Uterus (tissue), 4 donors: ENCODE data around the gene VAV3. TPM values are rescaled to one million over a fixed set of nuclear protein-coding genes. Genes with fewer than 3 reads are reported as not detected.

Experiments
- DNase-seq, 2 donors: peaks; one replicate each; pipeline ENCODE4 v3.0.0-alpha.2; 2019 to 2020
- H3K27ac ChIP-seq, 2 donors: fragments of 200-600 bp; sonication (generic); 1 replicate in 1 of 2; 2 replicates in 1 of 2; pipeline ENCODE4 v1.5.1; 2016 to 2018
- H3K27me3 ChIP-seq, 2 donors: fragments of 200-600 bp; sonication (generic); one replicate each; pipeline ENCODE4 v1.5.1; 2018 to 2019; ENCODE audit warnings: control low read depth in 1 of 2
- H3K36me3 ChIP-seq, 2 donors: fragments of 200-600 bp; sonication (generic); one replicate each; pipeline ENCODE4 v1.5.1; 2019; ENCODE audit warnings: control low read depth in 1 of 2
- H3K4me1 ChIP-seq, 2 donors: fragments of 200-600 bp; sonication (generic); one replicate each; pipeline ENCODE4 v1.5.1; 2018 to 2019; ENCODE audit warnings: control low read depth in 1 of 2
- H3K4me3 ChIP-seq, 2 donors: fragments of 200-600 bp; sonication (generic); 1 replicate in 1 of 2; 2 replicates in 1 of 2; pipeline ENCODE4 v1.5.1; 2018 to 2019; ENCODE audit warnings: mild to moderate bottlenecking in 1 of 2
- H3K9me3 ChIP-seq, 2 donors: fragments of 200-600 bp; sonication (generic); one replicate each; pipeline ENCODE4 v1.5.1; 2019; ENCODE audit warnings: control low read depth in 1 of 2
- CTCF ChIP-seq, 4 experiments: fragments of 200-600 bp in 2 of 4; fragments of 450-650 bp in 2 of 4; sonication (generic) in 2 of 4; IDR thresholded peaks; one replicate each; pipeline ENCODE4 v1.5.1; 2016 to 2019; ENCODE audit warnings: antibody characterized with exemption in 4 of 4, mild to moderate bottlenecking in 2 of 4, moderate library complexity in 1 of 4
- POLR2A ChIP-seq, 2 donors: fragments of 450-650 bp; IDR thresholded peaks; one replicate each; pipeline ENCODE4 v1.6.1; 2016; ENCODE audit warnings: antibody characterized with exemption in 2 of 2, mild to moderate bottlenecking in 1 of 2, moderate library complexity in 1 of 2
- intact Hi-C: fragments of 100-400 bp; cut with DNase I; formaldehyde crosslinking; loops from one replicate; pipeline ENCODE4 v1.15.1; 2023; ENCODE audit warnings: low total_unique reads
- total RNA-seq, 4 donors: library from RNA; depleted of rRNA in 3 of 4; stranded (reverse); fragments of >200 nt in 3 of 4; gene quantifications; one replicate each; pipeline versions ENCODE4 v1.1.0 to v1.2.4, GENCODE V29; 2014 to 2023
- donor health status: DM: yes; HTN: yes; CAD: no.

VAV3 gene
- total RNA-seq, 4 donors from 2014 or later = 0.88 to 22.5 (median 8.6) TPM

- no peak overlapping the region for H3K27ac ChIP-seq
- DNase-seq = no peak
- no peak for TF ChIP-seq POLR2A (IDR thresholded peaks at IDR 0.05)
- H3K27me3 ChIP-seq = no peaks in the 10 kb centered on the region
- intact Hi-C loops = no loop called here
- no peak overlapping the region for H3K4me3 ChIP-seq
- no peaks in the 10 kb centered on the region for H3K4me1 ChIP-seq
- no peaks in the 10 kb centered on the region for H3K36me3 ChIP-seq
- H3K9me3 ChIP-seq = no peaks in the 10 kb centered on the region
Measured at GRCh38 chr1:107674486-107674885, 290.5 kb downstream of the VAV3 start.

DNA sequence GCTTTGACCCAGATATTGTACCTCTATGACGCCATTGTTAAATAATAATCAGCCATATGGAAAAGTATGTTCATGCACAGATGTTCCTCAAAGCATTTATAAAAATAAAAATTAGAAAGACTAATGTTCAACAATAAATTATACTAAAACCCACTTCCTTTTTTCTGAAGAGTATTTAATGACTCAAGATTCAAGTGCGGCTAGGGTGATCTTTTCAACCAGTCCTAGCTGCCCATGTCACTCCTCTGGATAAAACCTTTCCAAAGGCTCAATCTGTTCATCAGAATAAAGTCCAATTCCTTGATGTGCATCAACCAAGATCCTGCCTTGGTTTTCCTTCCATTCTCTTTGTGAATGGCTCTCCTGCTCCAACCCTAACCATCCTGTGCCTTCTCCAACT lies 292.0 kb downstream of the VAV3 start:
- no peak for DNase-seq
- Histone ChIP-seq H3K4me1 (no peaks in the 10 kb centered on the region), H3K27ac (no peak overlapping the region), H3K9me3 (no peaks in the 10 kb centered on the region), H3K36me3 (no peaks in the 10 kb centered on the region), H3K4me3 (no peak overlapping the region), H3K27me3 (no peaks in the 10 kb centered on the region)
- intact Hi-C loops = no loop called here
- TF ChIP-seq POLR2A (IDR thresholded peaks at IDR 0.05) (no peak), CTCF (IDR thresholded peaks at IDR 0.05) (no peak)

GRCh38 chr1:107670397-107671040 lies 294.5 kb downstream of the VAV3 start:
- no peak for TF ChIP-seq POLR2A (IDR thresholded peaks at IDR 0.05)
- TF ChIP-seq CTCF (IDR thresholded peaks at IDR 0.05) = no peak
- no peak for DNase-seq
- intact Hi-C loops = no loop called here
- Histone ChIP-seq H3K4me1 (no peaks in the 10 kb centered on the region), H3K36me3 (no peaks in the 10 kb centered on the region), H3K27ac (peak overlapping the region; percentile 17 to 59), H3K4me3 (no peak overlapping the region), H3K9me3 (no peaks in the 10 kb centered on the region), H3K27me3 (no peaks in the 10 kb centered on the region)

DNA sequence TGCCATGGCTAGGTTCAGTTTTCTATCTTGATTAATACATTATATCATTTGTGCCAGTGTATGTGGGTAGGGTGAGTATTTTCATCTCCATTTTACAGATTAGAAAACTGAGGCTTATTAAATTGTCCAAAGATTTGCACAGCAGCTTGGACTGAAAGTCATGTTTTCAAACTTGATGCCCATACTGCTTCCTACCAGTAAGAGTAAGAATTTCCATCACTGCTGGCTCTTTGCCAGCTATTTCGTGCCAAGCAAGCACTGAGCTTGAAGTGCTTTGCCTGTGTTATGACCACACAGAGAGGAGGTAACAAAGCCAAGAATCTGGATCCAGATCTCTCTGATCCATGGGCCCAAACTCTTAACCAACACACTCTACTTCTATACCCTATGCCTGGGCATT lies 295.0 kb downstream of the VAV3 start:
- Histone ChIP-seq H3K4me3 (no peak overlapping the region), H3K9me3 (no peaks in the 10 kb centered on the region), H3K36me3 (no peaks in the 10 kb centered on the region), H3K4me1 (no peaks in the 10 kb centered on the region), H3K27ac (peak overlapping the region; percentile 17 to 59), H3K27me3 (no peaks in the 10 kb centered on the region)
- DNase-seq = peak; percentile 40 to 59
- intact Hi-C loops = no loop called here
- TF ChIP-seq CTCF (IDR thresholded peaks at IDR 0.05) (no peak), POLR2A (IDR thresholded peaks at IDR 0.05) (no peak)

DNA sequence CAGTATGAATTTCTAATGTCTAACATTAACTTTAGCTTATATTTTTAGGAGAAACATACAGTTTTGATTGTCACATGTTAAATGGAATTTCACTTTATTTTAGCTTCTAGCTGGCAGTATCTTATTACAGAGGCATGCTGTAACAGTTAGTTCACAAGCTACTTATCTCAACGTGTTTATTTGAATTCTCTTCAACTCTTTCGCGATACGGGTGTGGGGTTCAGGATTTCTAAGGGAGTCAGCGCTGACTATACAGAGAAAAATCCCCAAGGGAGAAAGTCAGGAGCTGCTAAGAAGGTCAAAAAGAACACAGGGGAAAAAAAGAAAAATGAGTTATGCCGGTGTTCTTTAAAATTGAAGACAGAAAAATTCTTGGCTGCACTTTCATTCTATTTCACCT lies 296.2 kb downstream of the VAV3 start:
- Histone ChIP-seq H3K27me3 (no peaks in the 10 kb centered on the region), H3K36me3 (no peaks in the 10 kb centered on the region), H3K27ac (peak overlapping the region; percentile 59 to 70), H3K4me1 (no peaks in the 10 kb centered on the region), H3K9me3 (no peaks in the 10 kb centered on the region), H3K4me3 (no peak overlapping the region)
- DNase-seq = no peak
- TF ChIP-seq POLR2A (IDR thresholded peaks at IDR 0.05) (no peak), CTCF (IDR thresholded peaks at IDR 0.05) (no peak)
- intact Hi-C loops = no loop called here

GRCh38 chr1:107666493-107666892 lies 298.5 kb downstream of the VAV3 start:
- Histone ChIP-seq H3K4me3 (no peak overlapping the region), H3K4me1 (no peaks in the 10 kb centered on the region), H3K27me3 (no peaks in the 10 kb centered on the region), H3K27ac (peak overlapping the region in 1 of 2 donors; percentile 9), H3K36me3 (no peaks in the 10 kb centered on the region), H3K9me3 (no peaks in the 10 kb centered on the region)
- TF ChIP-seq POLR2A (IDR thresholded peaks at IDR 0.05) (no peak), CTCF (IDR thresholded peaks at IDR 0.05) (no peak)
- no peak for DNase-seq
- intact Hi-C loops = no loop called here
